Measurements from ENCODE around the gene TMPRSS11F. TPM values are rescaled to one million over a fixed set of nuclear protein-coding genes. Genes with fewer than 3 reads are reported as not detected.
A peak's percentile ranks its signal among the peaks of the same experiment; 100 is the strongest.

Gene TMPRSS11F
- total and polyA plus RNA-seq, 9 of the 15 experiments (the other 6 are each of a cell fraction or from before 2014, with no cell fraction given): 0.03 to 0.36 (median 0.07) TPM; not detected in 2

DNA sequence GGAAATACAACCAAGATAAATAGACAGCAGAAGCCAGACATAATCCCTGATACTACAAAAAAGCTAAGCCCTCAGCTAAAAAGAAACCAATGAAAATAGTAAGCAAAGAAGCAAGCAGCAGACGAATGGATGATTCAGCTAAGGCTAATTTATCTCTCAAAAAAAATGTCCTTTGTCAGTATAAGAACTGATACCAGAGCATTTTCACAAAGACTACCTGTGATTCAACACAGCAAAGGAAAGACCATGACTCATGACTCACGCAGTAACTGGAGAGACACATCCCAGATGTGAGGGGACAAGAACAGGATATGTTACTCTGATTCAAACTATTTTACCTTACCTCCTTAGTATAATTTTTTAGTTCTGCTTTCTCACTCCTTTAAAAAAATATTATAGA is 22.7 kb upstream of the TMPRSS11F start (continued):
- TF ChIP-seq ZBTB40 (IDR thresholded peaks at IDR 0.05) (no peak), ZBTB40 (CRISPR knock-in tag; IDR thresholded peaks at IDR 0.05) (no peak), CREM (IDR thresholded peaks at IDR 0.05; ENCODE audit: low read depth) (no peak), PRMT5 (CRISPR knock-in tag; IDR thresholded peaks at IDR 0.05) (no peak), ATF1 (CRISPR knock-in tag; IDR thresholded peaks at IDR 0.05) (no peak), ATF1 (tag; IDR thresholded peaks at IDR 0.05) (no peak), TCF3 (CRISPR knock-in tag; IDR thresholded peaks at IDR 0.05) (peak; percentile 18; the same call in 1 of the 2 replicates), ZEB2 (IDR thresholded peaks at IDR 0.05) (0 out of 2 replicates have a peak, but pooled peaks have one; percentile 15), DIDO1 (tag; IDR thresholded peaks at IDR 0.05; ENCODE audit: low read depth) (no peak), JUND (IDR thresholded peaks at IDR 0.05; ENCODE audit: borderline replicate concordance, low read depth, low read length) (peak; percentile 41; the same call in 1 of the 2 replicates), JUND (tag; IDR thresholded peaks at IDR 0.05; ENCODE audit: borderline replicate concordance, low read depth, low read length) (peak; percentile 74; the same call in 2 of the 3 replicates)
- TF ChIP-seq, protein P1, sequence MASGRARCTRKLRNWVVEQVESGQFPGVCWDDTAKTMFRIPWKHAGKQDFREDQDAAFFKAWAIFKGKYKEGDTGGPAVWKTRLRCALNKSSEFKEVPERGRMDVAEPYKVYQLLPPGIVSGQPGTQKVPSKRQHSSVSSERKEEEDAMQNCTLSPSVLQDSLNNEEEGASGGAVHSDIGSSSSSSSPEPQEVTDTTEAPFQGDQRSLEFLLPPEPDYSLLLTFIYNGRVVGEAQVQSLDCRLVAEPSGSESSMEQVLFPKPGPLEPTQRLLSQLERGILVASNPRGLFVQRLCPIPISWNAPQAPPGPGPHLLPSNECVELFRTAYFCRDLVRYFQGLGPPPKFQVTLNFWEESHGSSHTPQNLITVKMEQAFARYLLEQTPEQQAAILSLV (tag; IDR thresholded peaks at IDR 0.05): no peak
- TF ChIP-seq, protein P2, sequence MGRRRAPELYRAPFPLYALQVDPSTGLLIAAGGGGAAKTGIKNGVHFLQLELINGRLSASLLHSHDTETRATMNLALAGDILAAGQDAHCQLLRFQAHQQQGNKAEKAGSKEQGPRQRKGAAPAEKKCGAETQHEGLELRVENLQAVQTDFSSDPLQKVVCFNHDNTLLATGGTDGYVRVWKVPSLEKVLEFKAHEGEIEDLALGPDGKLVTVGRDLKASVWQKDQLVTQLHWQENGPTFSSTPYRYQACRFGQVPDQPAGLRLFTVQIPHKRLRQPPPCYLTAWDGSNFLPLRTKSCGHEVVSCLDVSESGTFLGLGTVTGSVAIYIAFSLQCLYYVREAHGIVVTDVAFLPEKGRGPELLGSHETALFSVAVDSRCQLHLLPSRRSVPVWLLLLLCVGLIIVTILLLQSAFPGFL (CRISPR knock-in tag; IDR thresholded peaks at IDR 0.05): no peak
- TF ChIP-seq, protein P3, sequence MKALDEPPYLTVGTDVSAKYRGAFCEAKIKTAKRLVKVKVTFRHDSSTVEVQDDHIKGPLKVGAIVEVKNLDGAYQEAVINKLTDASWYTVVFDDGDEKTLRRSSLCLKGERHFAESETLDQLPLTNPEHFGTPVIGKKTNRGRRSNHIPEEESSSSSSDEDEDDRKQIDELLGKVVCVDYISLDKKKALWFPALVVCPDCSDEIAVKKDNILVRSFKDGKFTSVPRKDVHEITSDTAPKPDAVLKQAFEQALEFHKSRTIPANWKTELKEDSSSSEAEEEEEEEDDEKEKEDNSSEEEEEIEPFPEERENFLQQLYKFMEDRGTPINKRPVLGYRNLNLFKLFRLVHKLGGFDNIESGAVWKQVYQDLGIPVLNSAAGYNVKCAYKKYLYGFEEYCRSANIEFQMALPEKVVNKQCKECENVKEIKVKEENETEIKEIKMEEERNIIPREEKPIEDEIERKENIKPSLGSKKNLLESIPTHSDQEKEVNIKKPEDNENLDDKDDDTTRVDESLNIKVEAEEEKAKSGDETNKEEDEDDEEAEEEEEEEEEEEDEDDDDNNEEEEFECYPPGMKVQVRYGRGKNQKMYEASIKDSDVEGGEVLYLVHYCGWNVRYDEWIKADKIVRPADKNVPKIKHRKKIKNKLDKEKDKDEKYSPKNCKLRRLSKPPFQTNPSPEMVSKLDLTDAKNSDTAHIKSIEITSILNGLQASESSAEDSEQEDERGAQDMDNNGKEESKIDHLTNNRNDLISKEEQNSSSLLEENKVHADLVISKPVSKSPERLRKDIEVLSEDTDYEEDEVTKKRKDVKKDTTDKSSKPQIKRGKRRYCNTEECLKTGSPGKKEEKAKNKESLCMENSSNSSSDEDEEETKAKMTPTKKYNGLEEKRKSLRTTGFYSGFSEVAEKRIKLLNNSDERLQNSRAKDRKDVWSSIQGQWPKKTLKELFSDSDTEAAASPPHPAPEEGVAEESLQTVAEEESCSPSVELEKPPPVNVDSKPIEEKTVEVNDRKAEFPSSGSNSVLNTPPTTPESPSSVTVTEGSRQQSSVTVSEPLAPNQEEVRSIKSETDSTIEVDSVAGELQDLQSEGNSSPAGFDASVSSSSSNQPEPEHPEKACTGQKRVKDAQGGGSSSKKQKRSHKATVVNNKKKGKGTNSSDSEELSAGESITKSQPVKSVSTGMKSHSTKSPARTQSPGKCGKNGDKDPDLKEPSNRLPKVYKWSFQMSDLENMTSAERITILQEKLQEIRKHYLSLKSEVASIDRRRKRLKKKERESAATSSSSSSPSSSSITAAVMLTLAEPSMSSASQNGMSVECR (CRISPR knock-in tag; IDR thresholded peaks at IDR 0.05): no peak

Measured in K562 (cell line).